Measurements from ENCODE around the gene PTPRD. TPM values are rescaled to one million over a fixed set of nuclear protein-coding genes. Genes with fewer than 3 reads are reported as not detected.

The PTPRD gene
- total RNA-seq, 1 experiment from 2014 or later = not detected

GRCh38 chr9:8457816-8458215, 2155.0 kb downstream of the PTPRD start:
- Histone ChIP-seq H3K9me3 (ENCODE audit: control insufficient read depth, insufficient read depth, low read depth, low read length) (no peaks in the 10 kb centered on the region), H3K36me3 (ENCODE audit: control insufficient read depth, insufficient read depth, low read length) (no peaks in the 10 kb centered on the region), H3K27ac (ENCODE audit: low read length) (no peak overlapping the region), H3K27me3 (ENCODE audit: control insufficient read depth, insufficient read depth, low read length) (no peaks in the 10 kb centered on the region), H3K4me1 (ENCODE audit: control insufficient read depth, insufficient read depth, low read length) (no peaks in the 10 kb centered on the region), H3K4me3 (ENCODE audit: low read depth in 2 of 2, low read length in 2 of 2) (no peak overlapping the region)
- BruUV-seq (replicated peaks) = no TSS peak
- no peak for TF ChIP-seq SIN3A (IDR thresholded peaks at IDR 0.05; ENCODE audit: borderline replicate concordance, insufficient read depth, low read depth, low read length)
- TF ChIP-seq CTCF (IDR thresholded peaks at IDR 0.05) = no peak
- TF ChIP-seq, protein P1, sequence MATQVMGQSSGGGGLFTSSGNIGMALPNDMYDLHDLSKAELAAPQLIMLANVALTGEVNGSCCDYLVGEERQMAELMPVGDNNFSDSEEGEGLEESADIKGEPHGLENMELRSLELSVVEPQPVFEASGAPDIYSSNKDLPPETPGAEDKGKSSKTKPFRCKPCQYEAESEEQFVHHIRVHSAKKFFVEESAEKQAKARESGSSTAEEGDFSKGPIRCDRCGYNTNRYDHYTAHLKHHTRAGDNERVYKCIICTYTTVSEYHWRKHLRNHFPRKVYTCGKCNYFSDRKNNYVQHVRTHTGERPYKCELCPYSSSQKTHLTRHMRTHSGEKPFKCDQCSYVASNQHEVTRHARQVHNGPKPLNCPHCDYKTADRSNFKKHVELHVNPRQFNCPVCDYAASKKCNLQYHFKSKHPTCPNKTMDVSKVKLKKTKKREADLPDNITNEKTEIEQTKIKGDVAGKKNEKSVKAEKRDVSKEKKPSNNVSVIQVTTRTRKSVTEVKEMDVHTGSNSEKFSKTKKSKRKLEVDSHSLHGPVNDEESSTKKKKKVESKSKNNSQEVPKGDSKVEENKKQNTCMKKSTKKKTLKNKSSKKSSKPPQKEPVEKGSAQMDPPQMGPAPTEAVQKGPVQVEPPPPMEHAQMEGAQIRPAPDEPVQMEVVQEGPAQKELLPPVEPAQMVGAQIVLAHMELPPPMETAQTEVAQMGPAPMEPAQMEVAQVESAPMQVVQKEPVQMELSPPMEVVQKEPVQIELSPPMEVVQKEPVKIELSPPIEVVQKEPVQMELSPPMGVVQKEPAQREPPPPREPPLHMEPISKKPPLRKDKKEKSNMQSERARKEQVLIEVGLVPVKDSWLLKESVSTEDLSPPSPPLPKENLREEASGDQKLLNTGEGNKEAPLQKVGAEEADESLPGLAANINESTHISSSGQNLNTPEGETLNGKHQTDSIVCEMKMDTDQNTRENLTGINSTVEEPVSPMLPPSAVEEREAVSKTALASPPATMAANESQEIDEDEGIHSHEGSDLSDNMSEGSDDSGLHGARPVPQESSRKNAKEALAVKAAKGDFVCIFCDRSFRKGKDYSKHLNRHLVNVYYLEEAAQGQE (IDR thresholded peaks at IDR 0.05; ENCODE audit: insufficient read depth in 1 of 2, low read depth in 2 of 2, low read length in 1 of 2) = no peak
- TF ChIP-seq TCF7L2 (IDR thresholded peaks at IDR 0.05; ENCODE audit: low read depth, low read length) = no peak
- TF ChIP-seq POLR2AphosphoS5 (IDR thresholded peaks at IDR 0.05; ENCODE audit: low read depth, low read length) = no peak
- intact Hi-C loops (cut with micrococcal nuclease; ENCODE audit: unreplicated experiment) = no loop called here
- in situ Hi-C loops (cut with HindIII; ENCODE audit: low pct_unique_long_range_greater_than_20kb, low sequenced_read_pairs) = no loop called here
- CTCF ChIA-PET = no interaction called here
- POLR2A ChIA-PET = no interaction called here
- DNase-seq (ENCODE audit: low read depth, low spot score) (no peak), ATAC-seq (no peak)

- Histone ChIP-seq H3K4me1 (ENCODE audit: control insufficient read depth, insufficient read depth, low read length) (no peaks in the 10 kb centered on the region), H3K4me3 (ENCODE audit: low read depth in 2 of 2, low read length in 2 of 2) (no peak overlapping the region), H3K9me3 (ENCODE audit: control insufficient read depth, insufficient read depth, low read depth, low read length) (no peaks in the 10 kb centered on the region), H3K27ac (ENCODE audit: low read length) (no peak overlapping the region), H3K36me3 (ENCODE audit: control insufficient read depth, insufficient read depth, low read length) (no peaks in the 10 kb centered on the region), H3K27me3 (ENCODE audit: control insufficient read depth, insufficient read depth, low read length) (no peaks in the 10 kb centered on the region)
- ChIA-PET POLR2A (no interaction called here), CTCF (no interaction called here)
- intact Hi-C loops (cut with micrococcal nuclease; ENCODE audit: unreplicated experiment) = no loop called here
- ATAC-seq = no peak
- TF ChIP-seq SIN3A (IDR thresholded peaks at IDR 0.05; ENCODE audit: borderline replicate concordance, insufficient read depth, low read depth, low read length) = no peak
- no peak for DNase-seq (ENCODE audit: low read depth, low spot score)
- BruUV-seq (replicated peaks) = no TSS peak
- in situ Hi-C loops (cut with HindIII; ENCODE audit: low pct_unique_long_range_greater_than_20kb, low sequenced_read_pairs) = no loop called here
Measured at GRCh38 chr9:8457055-8457454, 2155.7 kb downstream of the PTPRD start.

DNA sequence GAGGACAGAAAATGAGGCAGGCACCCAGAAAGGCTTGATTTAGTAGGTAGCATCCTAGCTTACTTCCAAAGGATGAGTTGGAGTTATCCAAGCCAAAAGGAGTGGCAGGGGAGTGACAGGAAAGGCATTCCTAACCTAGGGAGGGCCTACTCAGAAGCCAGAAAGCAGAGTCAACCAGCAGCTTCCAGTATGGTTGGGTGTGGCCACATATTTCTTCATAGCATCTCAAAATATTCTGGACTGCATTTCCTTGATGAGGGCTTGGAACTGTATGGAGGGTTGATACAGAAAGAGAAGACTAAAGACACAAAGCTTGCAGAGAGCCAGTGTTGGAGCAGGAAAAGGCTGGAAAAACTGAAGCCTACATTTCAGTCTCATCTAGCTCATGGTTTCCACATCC, 2156.5 kb downstream of the PTPRD start:
- BruUV-seq (replicated peaks) = no TSS peak
- CTCF ChIA-PET = no interaction called here
- no peak overlapping the region for H3K4me3 ChIP-seq (ENCODE audit: low read depth in 2 of 2, low read length in 2 of 2)
- DNase-seq (ENCODE audit: low read depth, low spot score) = no peak
- ATAC-seq = no peak
- in situ Hi-C loops (cut with HindIII; ENCODE audit: low pct_unique_long_range_greater_than_20kb, low sequenced_read_pairs) (no loop called here), intact Hi-C loops (cut with micrococcal nuclease; ENCODE audit: unreplicated experiment) (no loop called here)
- no peaks in the 10 kb centered on the region for H3K27me3 ChIP-seq (ENCODE audit: control insufficient read depth, insufficient read depth, low read length)
- no peaks in the 10 kb centered on the region for H3K9me3 ChIP-seq (ENCODE audit: control insufficient read depth, insufficient read depth, low read depth, low read length)
- no peak overlapping the region for H3K27ac ChIP-seq (ENCODE audit: low read length)
- POLR2A ChIA-PET = no interaction called here
- H3K36me3 ChIP-seq (ENCODE audit: control insufficient read depth, insufficient read depth, low read length) = no peaks in the 10 kb centered on the region
- no peaks in the 10 kb centered on the region for H3K4me1 ChIP-seq (ENCODE audit: control insufficient read depth, insufficient read depth, low read length)
- TF ChIP-seq SIN3A (IDR thresholded peaks at IDR 0.05; ENCODE audit: borderline replicate concordance, insufficient read depth, low read depth, low read length) (no peak), POLR2AphosphoS5 (IDR thresholded peaks at IDR 0.05; ENCODE audit: low read depth, low read length) (no peak), CTCF (IDR thresholded peaks at IDR 0.05) (no peak), TCF7L2 (IDR thresholded peaks at IDR 0.05; ENCODE audit: low read depth, low read length) (no peak)
- TF ChIP-seq, protein P1 (IDR thresholded peaks at IDR 0.05; ENCODE audit: insufficient read depth in 1 of 2, low read depth in 2 of 2, low read length in 1 of 2) = no peak
